Measurements from ENCODE around the gene PRSS1. TPM values are rescaled to one million over a fixed set of nuclear protein-coding genes. Genes with fewer than 3 reads are reported as not detected.

The PRSS1 gene
- total and polyA plus RNA-seq, 2 experiments from 2014 or later: not detected

GRCh38 chr7:142787034-142787768 is 37.9 kb downstream of the PRSS1 start:
- no peak for TF ChIP-seq CTCF (IDR thresholded peaks at IDR 0.05; ENCODE audit: low read depth, low read length)
- no peak for DNase-seq (ENCODE audit: low read depth in 1 of 2, low spot score in 1 of 2)

DNA sequence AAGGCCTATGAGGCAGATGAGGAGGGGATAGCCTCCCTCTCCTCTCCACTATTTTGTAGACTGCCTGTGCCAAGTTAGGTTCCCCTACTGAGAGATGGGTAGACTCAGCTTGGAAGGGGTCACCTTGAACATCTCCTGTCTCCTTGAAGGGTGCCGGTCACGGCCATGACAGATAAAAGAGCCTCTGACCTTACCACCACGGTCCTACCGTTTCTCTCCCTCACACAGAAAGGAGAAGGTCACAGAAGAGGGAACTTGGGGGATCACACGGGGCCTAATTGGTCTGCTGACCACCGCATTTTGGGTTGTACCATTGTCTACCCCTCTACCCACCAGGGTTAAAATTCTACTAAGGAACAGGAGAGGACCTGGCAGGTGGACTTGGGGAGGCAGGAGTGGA is 38.5 kb downstream of the PRSS1 start:
- H3K4me3 ChIP-seq: no peak overlapping the region
- no peak for DNase-seq (ENCODE audit: low read depth in 1 of 2, low spot score in 1 of 2)
- no peaks in the 10 kb centered on the region for H3K27me3 ChIP-seq
- no peak overlapping the region for H3K27ac ChIP-seq
- TF ChIP-seq CTCF (IDR thresholded peaks at IDR 0.05; ENCODE audit: low read depth, low read length): no peak
- no peaks in the 10 kb centered on the region for H3K9me3 ChIP-seq (ENCODE audit: low read depth)
- no peaks in the 10 kb centered on the region for H3K4me1 ChIP-seq (ENCODE audit: low read depth)
- H3K36me3 ChIP-seq: no peaks in the 10 kb centered on the region

More at GRCh38 chr7:142787034-142787768, 37.9 kb downstream of the PRSS1 start:
- Histone ChIP-seq H3K4me3 (no peak overlapping the region), H3K27ac (no peak overlapping the region), H3K36me3 (no peaks in the 10 kb centered on the region), H3K27me3 (no peaks in the 10 kb centered on the region), H3K4me1 (ENCODE audit: low read depth) (no peaks in the 10 kb centered on the region), H3K9me3 (ENCODE audit: low read depth) (no peaks in the 10 kb centered on the region)

GRCh38 chr7:142788303-142789289 is 39.3 kb downstream of the PRSS1 start:
- Histone ChIP-seq H3K36me3 (no peaks in the 10 kb centered on the region), H3K4me3 (no peak overlapping the region), H3K4me1 (ENCODE audit: low read depth) (no peaks in the 10 kb centered on the region), H3K9me3 (ENCODE audit: low read depth) (no peaks in the 10 kb centered on the region), H3K27me3 (peaks cover 3% of the 10 kb centered on the region), H3K27ac (no peak overlapping the region)
- TF ChIP-seq CTCF (IDR thresholded peaks at IDR 0.05; ENCODE audit: low read depth, low read length): no peak
- DNase-seq (ENCODE audit: low read depth in 1 of 2, low spot score in 1 of 2): no peak

DNA sequence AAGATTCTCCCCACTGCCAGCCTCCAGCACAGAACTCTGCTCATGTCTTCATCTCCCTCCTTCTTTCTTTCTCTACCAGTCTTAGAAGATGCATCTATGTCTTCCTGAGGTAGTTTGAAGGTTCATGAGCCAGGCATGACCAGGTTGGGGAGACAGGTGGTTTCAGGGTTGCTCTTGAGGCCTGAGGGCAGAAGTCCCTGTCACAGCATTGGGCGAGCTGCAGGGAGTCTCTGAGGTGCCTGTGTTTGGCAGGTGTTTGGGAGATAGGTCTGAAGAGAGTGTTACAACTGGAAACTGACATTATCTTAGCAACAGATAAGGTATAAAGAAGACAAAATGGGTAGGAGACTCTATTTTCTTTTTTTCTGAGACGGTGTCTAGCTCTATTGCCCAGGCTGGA is 40.2 kb downstream of the PRSS1 start:
- Histone ChIP-seq H3K9me3 (ENCODE audit: low read depth) (no peaks in the 10 kb centered on the region), H3K4me3 (no peak overlapping the region), H3K4me1 (ENCODE audit: low read depth) (no peaks in the 10 kb centered on the region), H3K27ac (no peak overlapping the region), H3K36me3 (no peaks in the 10 kb centered on the region), H3K27me3 (peaks cover 12% of the 10 kb centered on the region)
- DNase-seq (ENCODE audit: low read depth in 1 of 2, low spot score in 1 of 2): no peak
- no peak for TF ChIP-seq CTCF (IDR thresholded peaks at IDR 0.05; ENCODE audit: low read depth, low read length)

DNA sequence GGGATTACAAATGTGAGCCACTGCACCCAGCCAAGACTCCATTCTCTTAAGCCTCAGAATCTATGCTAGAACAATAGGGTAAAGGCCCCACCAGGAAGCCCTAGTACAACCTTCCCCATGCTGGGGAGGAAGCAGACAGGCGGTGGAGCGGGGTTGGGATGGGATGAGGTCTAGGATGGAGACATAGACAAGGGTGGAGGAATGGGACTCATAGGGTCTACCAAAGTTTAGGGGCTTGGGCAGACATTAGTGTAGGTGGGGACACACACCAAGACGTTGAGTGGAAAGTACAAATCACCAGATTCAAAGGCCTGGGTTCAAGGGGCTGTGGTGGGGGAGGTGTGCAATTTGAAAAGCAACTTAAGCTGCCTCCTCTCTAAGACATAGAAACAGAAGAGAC is 40.8 kb downstream of the PRSS1 start:
- no peaks in the 10 kb centered on the region for H3K36me3 ChIP-seq
- no peaks in the 10 kb centered on the region for H3K4me1 ChIP-seq (ENCODE audit: low read depth)
- peaks cover 18% of the 10 kb centered on the region for H3K27me3 ChIP-seq
- no peak for TF ChIP-seq CTCF (IDR thresholded peaks at IDR 0.05; ENCODE audit: low read depth, low read length)
- no peak for DNase-seq (ENCODE audit: low read depth in 1 of 2, low spot score in 1 of 2)
- no peak overlapping the region for H3K4me3 ChIP-seq
- no peaks in the 10 kb centered on the region for H3K9me3 ChIP-seq (ENCODE audit: low read depth)
- H3K27ac ChIP-seq: no peak overlapping the region

Measured in cardiac muscle cell (in vitro differentiated cells and primary cell).